ENCODE results near the gene SLC23A1.

GRCh38 chr5:139404484-139404840, 21.4 kb upstream of the SLC23A1 start:
- TF ChIP-seq POLR2A (IDR thresholded peaks at IDR 0.05): no peak
- no peak for TF ChIP-seq CTCF (IDR thresholded peaks at IDR 0.05)
